OCI-LY3 (cell line): ENCODE results near the gene PMF1.

Experiments
- EZH2phosphoT487 ChIP-seq: fragments of 200-600 bp; shearing (Covaris generic); IDR thresholded peaks from 2 replicates; pipeline ENCODE4 v1.6.1; 2018; ENCODE audit warnings: antibody characterized with exemption, mixed run types, low read depth
- TF ChIP-seq, protein P1 (sequence below): fragments of 200-600, 300-600 bp; sonication (generic); IDR thresholded peaks from 2 replicates; pipeline ENCODE4 v1.5.1; 2014; ENCODE audit warnings: antibody characterized with exemption, low read length, low read depth

DNA sequence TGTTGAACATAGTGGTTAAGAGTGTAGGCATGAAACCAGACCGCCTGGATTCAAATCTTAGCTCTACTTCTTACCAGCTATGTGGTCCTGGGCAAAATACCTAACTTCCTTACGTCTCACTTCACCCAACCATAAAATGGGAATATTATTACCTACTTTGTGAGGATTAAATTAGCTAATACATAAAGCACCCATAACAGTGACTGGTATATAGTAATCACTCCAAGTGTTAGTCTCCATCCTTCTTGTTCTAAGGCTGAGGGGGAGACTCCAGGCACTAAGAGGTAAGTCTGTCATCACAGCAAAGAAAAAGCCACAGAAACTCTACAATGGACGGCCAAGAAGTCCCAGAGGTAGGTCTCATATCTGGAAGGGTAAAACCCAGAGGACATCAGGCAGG, 67.0 kb downstream of the PMF1 start:
- TF ChIP-seq, protein P1, sequence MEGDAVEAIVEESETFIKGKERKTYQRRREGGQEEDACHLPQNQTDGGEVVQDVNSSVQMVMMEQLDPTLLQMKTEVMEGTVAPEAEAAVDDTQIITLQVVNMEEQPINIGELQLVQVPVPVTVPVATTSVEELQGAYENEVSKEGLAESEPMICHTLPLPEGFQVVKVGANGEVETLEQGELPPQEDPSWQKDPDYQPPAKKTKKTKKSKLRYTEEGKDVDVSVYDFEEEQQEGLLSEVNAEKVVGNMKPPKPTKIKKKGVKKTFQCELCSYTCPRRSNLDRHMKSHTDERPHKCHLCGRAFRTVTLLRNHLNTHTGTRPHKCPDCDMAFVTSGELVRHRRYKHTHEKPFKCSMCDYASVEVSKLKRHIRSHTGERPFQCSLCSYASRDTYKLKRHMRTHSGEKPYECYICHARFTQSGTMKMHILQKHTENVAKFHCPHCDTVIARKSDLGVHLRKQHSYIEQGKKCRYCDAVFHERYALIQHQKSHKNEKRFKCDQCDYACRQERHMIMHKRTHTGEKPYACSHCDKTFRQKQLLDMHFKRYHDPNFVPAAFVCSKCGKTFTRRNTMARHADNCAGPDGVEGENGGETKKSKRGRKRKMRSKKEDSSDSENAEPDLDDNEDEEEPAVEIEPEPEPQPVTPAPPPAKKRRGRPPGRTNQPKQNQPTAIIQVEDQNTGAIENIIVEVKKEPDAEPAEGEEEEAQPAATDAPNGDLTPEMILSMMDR, result no peak
- TF ChIP-seq EZH2phosphoT487, result no peak
